Measurements from ENCODE around the gene R3HDM4. TPM values are rescaled to one million over a fixed set of nuclear protein-coding genes. Genes with fewer than 3 reads are reported as not detected.
A peak's percentile ranks its signal among the peaks of the same experiment; 100 is the strongest.
"Not testable (repeated sequence)": the region's sequence is repeated elsewhere in the genome, so short reads cannot be mapped to it uniquely, and the experiment has no call there.

R3HDM4 gene
- polyA plus RNA-seq, 4 donors = 44.0 to 61.4 (median 46.7) TPM

- no peak for DNase-seq (ENCODE audit: low read depth in 4 of 4, low spot score in 3 of 4)
Observed at GRCh38 chr19:862581-863314, 50.3 kb downstream of the R3HDM4 start.

- DNase-seq (ENCODE audit: low read depth in 4 of 4, low spot score in 3 of 4) = no peak
Observed at GRCh38 chr19:861756-862580, 51.1 kb downstream of the R3HDM4 start.

- DNase-seq (ENCODE audit: low read depth in 4 of 4, low spot score in 3 of 4) = no peak
Observed at GRCh38 chr19:861141-861755, 51.8 kb downstream of the R3HDM4 start.

- no peak for DNase-seq (ENCODE audit: low read depth in 4 of 4, low spot score in 3 of 4)
Observed at GRCh38 chr19:858868-859843, 53.9 kb downstream of the R3HDM4 start, which contains the start of gene CFD. CFD (plus strand) TSS chr19:859664; CDS start chr19:859690, 26 bp downstream.

- DNase-seq (ENCODE audit: low read depth in 4 of 4, low spot score in 3 of 4) = no peak
Observed at GRCh38 chr19:858284-858683, 54.7 kb downstream of the R3HDM4 start.

GRCh38 chr19:855566-856120 lies 57.4 kb downstream of the R3HDM4 start:
- no peak for DNase-seq (ENCODE audit: low read depth in 4 of 4, low spot score in 3 of 4)

- no peak for DNase-seq (ENCODE audit: low read depth in 4 of 4, low spot score in 3 of 4)
Observed at GRCh38 chr19:855142-855541, 57.9 kb downstream of the R3HDM4 start.

GRCh38 chr19:854549-854948 lies 58.5 kb downstream of the R3HDM4 start:
- no peak for DNase-seq (ENCODE audit: low read depth in 4 of 4, low spot score in 3 of 4)

GRCh38 chr19:853614-854220 lies 59.3 kb downstream of the R3HDM4 start:
- not testable (repeated sequence) for DNase-seq (ENCODE audit: low read depth in 4 of 4, low spot score in 3 of 4)

GRCh38 chr19:853014-853585 lies 59.9 kb downstream of the R3HDM4 start:
- DNase-seq (ENCODE audit: low read depth in 4 of 4, low spot score in 3 of 4) = no peak

- DNase-seq (ENCODE audit: low read depth in 4 of 4, low spot score in 3 of 4) = no peak
Observed at GRCh38 chr19:852136-853013, 60.6 kb downstream of the R3HDM4 start, which contains the start of gene ELANE. ELANE (plus strand) TSS chr19:852303; CDS start chr19:852329, 26 bp downstream.

GRCh38 chr19:850979-851335 lies 62.1 kb downstream of the R3HDM4 start:
- DNase-seq (ENCODE audit: low read depth in 4 of 4, low spot score in 3 of 4) = no peak

GRCh38 chr19:850221-850978 lies 62.6 kb downstream of the R3HDM4 start:
- DNase-seq (ENCODE audit: low read depth in 4 of 4, low spot score in 3 of 4) = peak in 1 of 4 donors; percentile 54

- not testable (repeated sequence) for DNase-seq (ENCODE audit: low read depth in 4 of 4, low spot score in 3 of 4)
Observed at GRCh38 chr19:849195-849594, 63.8 kb downstream of the R3HDM4 start.

GRCh38 chr19:848386-848921 lies 64.6 kb downstream of the R3HDM4 start:
- no peak for DNase-seq (ENCODE audit: low read depth in 4 of 4, low spot score in 3 of 4)

Data from right renal pelvis (tissue), 4 donors.